HG02973 (cell line): ENCODE data around the gene CABP5.
"Not testable (repeated sequence)": the region's sequence is repeated elsewhere in the genome, so short reads cannot be mapped to it uniquely, and the experiment has no call there.

Experiments
- ATAC-seq: cut with Tn5 transposase; IDR thresholded peaks from one replicate; pipeline ENCODE4 v1.9.1; 2021; ENCODE audit warnings: moderate library complexity; ENCODE audit not compliant: unreplicated experiment

CABP5 gene

DNA sequence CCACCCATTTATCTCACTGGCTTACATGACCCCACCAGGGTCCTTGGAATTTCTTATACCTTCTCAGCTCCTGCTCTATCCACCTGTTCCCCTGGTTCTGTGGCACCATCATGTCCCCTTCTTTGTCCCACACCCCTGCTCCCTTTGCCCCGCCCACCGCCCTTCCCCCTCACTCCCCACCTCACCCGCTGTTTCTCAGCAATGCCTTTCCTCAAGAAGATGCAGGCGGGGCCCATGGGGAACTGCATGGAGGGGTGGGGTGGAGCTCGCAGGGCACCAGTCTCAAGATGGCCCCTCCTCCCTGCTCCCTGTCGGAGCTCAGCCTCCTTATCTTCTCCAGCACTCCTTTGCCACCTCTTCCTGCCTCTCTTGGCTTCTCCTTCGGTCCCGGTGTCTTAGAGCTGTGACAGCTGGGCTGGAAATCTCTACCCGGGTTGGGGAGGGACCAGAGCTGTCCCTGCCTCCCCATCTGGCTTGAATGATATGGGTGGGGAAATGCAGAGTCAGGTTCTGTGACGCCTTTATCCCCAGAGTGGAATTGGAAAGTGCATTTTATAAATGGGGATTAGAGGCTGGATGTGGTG, at the start of gene CABP5:
TSS of gene CABP5 (minus strand) at position 405 of the 584 bp plus-strand sequence. CDS start at position 248, 157 bp downstream.
- no peak for ATAC-seq

DNA sequence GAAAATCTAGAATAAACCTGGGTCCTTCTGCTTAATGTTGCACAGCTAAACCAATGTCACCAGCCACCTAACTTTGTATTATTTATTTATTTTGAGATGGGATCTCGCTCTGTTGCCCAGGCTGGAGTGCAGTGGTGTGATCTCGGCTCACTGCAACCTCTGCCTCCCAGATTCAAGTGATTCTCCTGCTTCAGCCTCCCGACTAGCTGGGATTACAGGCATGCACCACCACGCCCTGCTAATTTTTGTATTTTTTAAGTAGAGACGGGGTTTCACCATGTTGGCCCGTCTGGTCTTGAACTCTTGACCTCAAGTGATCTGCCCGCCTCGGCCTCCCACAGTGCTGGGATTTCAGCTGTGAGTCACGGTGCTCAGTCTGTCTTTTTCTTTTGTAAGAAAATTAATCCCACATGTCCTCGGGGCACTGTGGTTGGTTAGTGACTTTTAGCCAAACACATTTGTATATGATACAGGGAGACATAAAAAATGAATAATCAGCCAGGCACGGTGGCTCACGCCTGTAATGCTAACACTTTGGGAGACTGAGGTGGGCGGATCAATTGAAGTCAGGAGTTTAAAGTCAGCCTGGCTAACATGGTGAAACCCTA, 47.3 kb upstream of the CABP5 start:
- not testable (repeated sequence) for ATAC-seq

DNA sequence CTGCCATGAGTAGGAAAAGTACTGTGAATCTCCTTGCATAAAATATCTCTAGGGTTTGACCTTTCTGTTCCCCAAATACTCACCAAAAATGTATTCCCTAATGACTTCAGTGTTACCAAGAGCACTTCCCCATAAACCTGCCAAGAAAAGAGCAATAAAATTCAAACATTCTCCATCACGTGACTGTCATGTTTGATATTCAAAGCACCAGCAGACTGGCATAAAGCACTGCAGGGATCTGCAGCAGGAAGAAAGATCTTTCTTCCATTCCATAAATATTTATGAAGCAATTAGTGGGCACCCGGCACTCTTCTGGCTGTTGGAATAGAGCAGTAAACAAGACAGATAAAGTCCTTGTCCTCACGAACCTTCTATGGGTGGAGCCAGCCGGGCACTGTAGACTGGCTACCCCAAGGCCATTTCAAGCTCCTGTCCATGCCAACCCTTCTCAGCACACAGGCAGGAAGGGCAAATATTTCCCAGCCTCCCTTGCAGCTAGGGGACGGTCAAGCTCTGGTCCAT, 46.5 kb upstream of the CABP5 start:
- no peak for ATAC-seq

DNA sequence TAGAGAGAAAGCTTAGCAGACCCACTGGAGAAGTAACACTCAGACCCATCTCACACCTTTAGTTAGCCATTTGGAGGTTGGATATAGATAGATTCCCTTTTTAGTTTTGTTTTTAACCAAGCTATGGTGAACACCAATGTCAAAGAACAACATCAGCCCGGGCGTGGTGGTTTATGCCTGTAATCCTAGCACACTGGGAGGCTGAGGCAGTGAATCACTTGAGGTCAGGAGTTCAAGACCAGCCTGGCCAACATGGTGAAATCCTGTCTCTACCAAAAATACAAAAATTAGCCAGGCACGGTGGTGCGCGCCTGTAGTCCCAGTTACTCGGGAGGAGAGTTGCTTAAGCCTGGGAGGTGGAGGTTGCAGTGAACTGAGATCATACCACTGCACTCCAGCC, 45.1 kb upstream of the CABP5 start:
- not testable (repeated sequence) for ATAC-seq

DNA sequence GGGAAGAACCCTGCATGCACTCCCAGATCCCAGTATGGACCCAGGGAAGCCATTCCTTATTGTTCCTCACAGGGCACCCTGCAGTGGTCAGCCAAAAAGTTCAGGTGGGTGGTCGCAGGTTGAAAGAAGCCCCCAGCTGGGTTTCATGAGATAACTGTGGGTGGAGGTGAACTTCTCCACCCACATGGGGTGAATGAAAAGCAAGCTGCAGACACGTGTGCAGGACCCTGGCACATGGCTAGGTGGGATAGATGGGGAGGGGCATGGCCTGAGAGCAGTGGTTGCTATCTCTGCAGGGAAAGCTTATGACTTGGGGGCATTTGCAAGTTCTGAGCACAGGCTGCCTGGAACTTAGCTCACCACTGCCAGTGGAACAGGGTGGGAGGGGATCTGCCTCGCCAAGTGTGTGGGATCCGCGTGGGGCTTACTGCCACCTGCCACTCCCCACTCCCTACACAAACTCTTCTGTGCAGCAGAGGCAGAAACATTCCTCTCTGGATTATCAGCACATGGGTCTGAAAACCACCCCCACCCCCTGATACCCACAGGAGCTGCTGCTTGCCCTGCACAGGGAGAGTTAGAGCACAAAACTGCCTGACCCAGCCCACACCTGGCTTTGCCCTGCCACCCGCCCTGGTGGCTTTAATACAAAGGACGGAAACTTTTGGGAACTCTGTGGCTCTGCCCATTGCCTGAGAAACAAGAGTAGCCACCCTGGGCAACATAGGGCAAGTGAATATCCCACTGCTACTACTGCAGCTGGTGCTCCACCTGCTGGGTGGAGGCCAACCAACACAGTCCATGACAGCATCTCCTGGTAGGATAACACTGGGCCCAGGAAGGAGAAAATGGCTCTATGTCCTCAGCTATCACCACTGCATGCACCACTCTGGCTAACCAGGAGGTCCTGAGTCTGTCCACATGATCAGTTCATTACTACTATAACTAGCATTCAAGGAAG, 42.3 kb upstream of the CABP5 start:
- no peak for ATAC-seq

DNA sequence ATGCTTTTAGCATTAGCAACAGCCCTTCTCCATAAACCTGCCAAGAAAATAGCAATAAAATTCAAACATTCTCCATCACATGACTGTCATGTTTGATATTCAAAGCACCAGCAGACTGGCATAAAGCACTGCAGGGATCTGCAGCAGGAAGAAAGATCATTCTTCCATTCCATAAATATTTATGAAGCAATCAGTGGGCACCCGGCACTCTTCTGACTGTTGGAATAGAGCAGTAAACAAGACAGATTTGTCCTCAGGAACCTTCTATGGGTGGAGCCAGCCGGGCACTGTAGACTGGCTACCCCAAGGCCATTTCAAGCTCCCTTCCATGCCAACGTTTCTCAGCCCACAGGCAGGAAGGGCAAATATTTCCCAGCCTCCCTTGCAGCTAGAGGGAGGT, 41.2 kb upstream of the CABP5 start:
- ATAC-seq = no peak

DNA sequence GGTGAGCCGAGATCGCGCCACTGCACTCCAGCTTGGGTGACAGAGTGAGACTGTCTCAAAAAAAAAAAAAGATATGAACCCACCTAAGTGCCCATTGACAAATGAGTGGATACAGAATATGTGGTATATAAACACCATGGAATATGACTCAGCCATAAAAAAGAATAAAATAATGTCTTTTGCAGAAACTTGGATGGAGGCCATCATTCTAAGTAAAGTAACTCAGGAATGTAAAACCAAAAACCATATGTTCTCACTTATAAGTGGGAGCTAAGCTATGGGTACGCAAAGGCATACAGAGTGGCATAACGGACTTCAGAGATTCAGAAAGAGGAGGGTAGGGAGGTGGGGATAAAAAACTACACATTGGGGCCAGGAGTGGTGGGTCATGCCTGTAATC, 37.2 kb upstream of the CABP5 start:
- no peak for ATAC-seq

DNA sequence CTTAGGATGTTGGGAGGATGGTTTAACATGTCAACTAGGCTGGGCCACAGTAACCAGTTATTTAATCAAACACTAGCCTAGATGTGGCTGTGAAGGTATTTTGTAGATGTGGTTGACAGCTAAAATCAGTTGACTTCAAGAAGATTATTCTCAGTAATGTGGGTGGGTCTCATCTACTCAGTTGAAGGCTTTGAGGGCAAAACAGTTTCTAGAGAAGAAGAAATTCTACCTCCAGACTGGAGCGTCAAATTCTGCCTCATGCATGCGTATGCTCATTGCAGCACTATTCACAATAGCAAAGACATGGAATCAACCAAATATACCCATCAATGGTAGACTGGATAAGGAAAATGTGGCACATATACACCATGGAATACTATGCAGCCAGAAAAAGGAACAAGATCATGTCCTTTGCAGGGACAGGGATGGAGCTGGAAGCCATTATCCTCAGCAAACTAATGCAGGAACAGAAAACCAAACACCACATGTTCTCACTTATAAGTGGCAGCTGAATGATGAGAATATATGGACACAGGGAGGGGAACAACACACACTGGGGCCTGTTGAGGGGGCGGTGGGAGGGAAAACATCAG, 26.4 kb upstream of the CABP5 start:
- not testable (repeated sequence) for ATAC-seq

DNA sequence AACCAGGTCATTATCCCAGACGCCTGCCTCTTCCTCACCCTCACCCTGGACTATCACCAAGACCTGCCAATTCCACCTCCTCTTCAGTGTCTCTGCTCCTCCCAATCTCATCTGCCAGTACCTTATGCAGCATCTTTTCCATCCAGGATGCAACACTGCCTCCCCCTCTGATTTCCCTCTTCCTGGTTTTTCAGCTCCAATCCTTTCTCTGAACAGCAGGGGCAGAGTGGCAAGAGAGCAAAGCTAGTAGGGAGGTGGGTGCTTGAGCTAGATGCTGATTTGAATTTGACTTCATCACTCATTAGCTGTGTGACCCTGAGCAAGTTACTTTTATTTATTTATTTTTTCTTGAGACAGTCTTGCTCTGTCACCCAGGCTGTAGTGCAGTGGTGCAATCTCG, 25.6 kb upstream of the CABP5 start:
- ATAC-seq = no peak

DNA sequence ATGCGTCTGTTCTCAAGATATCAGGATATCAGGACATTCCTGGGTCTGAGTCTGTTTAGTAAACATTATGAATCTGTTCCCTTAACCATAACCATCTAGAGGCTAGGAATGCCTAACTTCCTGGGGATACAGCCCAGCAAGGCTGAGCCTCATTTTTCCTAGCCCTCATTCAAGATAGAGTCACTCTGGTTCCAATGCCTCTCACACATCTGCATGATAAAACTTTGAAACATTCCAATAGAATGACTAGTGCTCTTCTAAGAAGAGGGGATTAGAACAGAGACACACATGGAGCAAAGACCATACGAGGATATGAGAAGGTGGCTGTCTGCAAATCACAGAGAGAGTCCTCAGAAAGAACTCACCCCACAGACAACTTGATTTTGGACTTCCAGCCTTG, 20.6 kb upstream of the CABP5 start:
- ATAC-seq = no peak

DNA sequence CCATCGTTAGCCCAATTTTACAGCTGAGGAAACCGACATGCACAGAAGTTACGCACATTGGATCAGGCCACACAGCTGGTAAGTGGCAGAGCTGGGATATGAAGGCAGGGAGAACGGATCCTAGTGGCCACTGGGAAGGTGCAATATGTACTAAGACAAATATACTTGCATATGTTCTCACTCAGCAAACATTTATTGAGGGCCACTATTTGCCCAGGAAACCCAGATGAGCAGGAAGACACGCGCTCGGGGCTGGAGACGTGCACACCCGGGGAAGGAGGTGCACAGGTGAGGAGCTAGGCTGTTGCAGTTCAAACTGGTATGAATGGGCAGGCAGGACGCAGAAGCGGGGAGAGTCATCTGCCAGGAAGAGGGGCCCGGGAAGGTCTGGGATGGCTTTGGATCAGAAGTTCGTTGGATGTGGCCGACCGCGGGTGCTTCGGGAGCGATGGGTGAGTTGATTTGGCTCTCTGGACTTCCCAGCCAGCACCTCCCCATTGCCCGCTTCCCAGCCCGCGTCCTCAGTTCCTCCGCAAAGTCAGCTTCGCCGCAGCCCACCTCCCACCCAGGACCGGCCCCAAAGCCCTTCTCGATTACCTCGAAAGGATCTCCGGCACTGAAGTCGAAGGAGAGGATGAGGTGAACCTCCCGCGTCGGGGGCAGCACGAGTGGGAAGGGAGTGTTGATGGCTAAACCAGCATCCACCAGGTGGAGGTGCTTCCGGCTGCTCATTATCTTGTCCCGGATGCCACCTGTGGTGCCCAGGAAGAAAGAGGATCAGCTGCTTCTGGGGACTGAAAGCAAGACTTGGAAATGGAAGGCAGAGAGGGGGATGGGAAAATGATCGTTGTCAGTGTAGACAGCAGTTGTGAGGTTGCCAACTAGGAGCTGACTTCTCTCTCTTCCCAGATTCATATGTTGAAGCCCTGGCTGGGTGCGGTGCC, 17.8 kb upstream of the CABP5 start:
- no peak for ATAC-seq

DNA sequence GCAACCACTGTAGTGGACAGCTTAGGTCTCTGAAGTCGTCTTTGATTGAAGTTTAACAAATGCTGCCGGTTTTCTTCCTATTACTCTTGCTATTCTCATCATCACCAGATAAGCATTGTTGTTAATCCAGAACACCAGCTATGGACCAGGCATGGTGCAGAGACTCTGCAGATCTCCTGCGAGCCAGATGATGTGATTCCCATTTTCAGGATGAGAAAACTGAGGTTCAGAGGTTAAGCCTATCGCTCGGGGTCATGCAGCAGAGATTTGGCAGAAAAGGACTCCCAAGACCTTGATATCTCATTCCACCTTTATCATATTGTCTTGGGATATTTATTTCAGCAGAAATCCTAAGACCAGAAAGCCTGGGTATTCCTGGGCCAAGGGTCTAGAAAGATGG, 16.5 kb upstream of the CABP5 start:
- no peak for ATAC-seq

DNA sequence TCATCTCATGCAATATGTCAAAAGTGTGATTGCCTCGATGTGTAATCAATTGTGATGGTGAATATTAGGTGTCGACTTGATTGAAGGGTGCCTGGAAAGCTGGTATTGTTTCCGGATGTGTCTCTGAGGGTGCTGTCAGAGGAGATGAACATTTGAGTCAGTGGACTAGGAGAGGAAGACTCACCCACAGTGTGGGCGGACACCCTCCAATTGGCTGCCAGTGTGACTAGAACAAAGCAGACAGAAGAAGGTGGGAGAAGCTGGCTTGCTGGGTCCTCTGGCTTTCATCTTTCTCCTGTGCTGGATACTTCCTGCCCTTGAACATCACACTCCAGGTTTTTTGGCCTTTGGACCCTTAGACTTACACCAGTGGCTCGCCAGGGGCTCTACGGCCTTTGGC, 15.5 kb upstream of the CABP5 start:
- no peak for ATAC-seq

DNA sequence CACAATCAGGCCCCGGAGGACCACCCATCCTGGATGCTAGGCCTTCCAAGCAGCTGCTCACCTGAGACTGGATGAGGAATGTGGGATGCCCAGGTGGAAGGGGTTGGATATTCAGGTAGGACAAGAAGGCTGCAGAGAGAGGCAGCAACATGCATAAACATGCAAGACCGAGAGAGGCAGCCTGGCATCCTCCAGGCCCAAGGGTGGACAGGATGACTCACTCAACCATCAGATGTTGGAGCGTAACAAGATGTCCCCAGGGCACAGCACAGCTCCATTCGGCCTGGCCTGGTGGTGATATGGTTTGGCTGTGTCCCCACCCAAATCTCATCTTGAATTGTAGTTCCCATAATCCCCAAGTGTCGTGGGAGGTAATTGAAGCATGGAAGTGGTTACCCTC, 10.0 kb upstream of the CABP5 start:
- no peak for ATAC-seq

DNA sequence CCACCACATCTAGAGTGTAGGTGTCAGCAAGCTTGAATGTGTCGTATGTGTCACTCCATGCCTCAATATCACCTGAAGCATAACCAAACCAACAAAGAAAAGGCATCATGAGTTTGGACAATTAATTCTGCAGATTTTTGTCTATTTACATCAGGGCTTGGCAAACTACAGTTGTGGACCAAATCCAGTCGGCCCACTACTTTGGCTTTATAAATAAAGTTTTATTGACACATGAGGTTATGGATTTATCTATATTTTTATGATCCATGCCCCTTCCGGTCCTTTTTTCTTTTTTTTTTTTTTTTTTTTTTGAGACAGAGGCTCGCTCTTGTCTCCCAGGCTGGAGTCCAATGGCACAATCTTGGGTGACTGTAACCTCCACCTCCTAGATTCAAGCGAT, 9.2 kb upstream of the CABP5 start:
- ATAC-seq = no peak

DNA sequence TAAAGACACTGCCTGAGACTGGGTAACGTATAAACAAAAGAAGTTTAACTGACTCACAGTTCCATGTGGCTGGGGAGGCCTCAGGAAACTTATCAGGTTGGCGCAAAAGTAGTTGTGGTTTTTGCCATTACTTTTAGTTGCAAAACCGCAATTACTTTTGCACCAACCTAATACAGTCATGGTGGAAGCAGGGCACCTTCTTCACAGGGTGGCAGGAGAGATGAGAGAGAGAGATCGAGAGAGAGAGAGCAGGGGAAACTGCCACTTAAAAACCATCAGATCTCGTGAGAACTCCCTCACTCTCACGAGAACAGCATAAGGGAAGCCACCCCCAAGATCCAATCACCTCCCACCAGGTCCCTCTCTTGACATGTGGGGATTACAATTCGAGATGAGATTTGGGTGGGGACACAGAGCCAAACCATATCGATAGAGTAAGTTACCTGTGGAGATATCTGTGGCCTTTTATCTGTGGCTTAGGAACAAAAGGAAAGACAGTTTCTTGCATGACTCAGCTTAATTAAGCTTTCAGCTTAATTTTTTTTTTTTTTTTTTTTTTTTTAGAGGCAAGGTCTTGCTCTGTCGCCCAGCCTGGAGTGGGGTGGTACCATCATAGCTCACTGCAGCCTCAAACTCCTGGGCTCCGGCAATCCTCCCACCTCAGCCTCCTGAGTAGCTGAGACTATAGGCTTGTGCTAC, 7.6 kb upstream of the CABP5 start:
- ATAC-seq = no peak

DNA sequence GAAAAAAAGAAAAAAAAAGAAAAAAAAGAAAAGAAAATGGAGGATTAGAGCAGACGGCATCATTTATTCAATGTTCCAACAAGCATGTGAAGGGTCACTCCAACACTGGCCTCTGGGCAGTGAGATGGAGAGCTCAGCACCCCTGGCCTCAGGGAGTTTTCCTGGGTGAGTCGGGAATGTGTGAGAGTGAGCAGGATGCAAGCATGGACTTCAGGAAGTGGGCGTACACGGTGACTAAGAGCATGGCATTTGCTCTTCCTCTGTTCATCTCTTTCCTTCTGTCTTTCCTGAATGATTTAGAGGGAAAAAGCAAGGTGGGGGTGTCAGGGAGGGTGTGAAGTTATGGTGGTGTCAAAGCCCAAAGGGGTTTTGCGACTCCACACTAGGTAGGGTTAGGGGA, 682 bp upstream of the CABP5 start:
- ATAC-seq = no peak

DNA sequence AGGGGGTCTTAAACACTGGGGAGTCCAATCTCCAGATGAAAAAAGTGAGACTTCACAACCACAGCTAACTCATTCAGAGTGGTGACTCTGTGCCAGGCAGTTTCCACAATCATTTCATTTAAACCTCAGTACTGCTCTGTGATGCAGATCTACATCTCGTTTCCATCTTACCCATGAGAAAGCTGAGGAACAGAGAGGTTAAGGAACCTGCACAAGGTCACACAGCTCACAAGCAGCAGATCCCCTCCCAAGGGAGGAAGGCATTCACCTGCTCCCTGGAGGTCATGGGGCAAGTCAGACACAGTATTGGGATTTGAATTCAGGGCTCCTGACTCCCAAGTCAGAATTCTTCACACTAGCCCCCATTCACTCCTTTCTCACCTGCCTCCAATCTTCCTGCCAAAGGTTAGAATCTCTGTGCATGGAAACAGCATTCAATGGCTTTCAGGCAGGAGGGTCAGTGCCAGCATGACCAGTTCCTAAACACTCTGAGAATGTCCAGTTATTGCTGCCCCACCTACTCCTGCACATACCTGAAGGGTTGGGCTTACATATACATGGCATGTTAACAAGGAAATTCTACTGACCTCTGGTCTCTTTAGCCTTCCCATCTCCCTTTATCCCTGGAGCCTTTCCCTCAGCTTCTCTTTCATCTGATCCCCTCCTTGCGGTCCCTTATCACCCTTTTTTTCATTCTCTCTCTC, 1.9 kb downstream of the CABP5 start:
- ATAC-seq = no peak

DNA sequence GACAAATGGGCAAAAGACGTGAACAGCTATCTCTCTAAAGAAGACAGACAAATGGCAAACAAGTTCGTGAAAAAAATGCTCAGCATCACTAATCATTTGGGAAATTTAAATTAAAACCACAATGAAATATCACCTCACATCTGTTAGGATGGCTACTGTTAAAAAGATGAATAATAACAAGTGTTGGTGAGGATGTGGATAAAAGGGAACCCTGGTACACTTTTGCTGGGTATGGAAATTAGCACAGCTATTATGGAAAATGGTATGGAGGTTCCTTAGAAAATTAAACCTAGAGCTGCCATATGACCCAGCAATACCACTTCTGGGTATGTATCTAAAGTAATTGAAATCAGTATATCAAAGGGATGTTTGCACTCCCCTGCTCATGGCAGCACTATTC, 7.1 kb downstream of the CABP5 start:
- no peak for ATAC-seq
